Measurements from ENCODE around the gene IQCK.

The IQCK gene

DNA sequence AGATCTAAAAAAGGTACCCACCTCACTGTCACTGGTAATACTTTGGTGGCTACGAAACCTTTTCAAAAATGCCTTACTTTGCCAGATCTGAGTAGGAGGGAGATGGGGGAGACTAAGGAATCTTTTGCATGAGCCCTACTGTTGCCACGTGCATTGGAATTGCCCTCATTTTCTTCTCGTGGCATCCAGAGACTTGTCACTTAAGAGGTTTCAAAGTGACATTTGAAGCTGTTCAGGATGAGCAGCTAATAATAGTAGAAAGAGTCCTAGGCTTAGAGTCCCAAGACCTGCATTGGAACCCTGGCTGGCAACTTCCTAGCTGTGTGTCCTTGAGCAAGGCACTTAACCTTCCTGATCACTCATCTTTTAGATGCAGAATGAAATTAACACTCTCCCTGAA lies 123.1 kb downstream of the IQCK start:
- no peak for DNase-seq

DNA sequence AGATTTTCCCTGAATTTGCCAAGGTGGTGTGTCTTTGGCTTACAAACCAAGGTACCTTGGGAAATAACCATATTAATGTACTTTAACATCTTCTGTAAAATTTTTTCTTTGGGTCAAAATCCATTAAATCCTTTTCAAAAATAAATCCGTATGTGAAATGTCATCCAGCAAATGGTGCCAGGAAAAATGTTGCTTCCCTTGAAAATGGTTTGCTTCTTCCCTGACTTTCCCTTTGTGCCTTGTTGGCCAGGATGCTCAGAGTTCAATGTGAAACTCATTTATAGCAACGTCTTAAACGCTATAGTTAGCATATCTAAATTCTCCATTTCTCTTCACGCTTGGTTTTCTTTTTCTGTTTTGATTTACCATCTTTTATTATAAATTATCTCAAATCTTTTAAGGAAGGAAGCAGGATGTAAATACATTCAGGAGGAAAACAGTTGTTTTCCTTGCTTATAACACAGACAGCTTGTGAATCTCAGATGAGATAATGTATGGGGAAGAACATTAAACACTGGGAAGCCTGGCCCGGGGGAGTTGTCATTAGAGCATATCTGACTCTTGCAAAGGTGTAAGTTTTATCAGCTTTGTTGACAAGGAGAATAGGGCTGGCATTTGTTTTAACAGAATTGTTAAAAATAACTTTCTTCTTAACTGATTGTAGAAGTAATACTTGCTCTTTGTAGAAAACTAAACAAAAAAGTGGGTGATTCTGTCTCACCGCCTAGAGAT lies 124.5 kb downstream of the IQCK start:
- DNase-seq, result no peak

DNA sequence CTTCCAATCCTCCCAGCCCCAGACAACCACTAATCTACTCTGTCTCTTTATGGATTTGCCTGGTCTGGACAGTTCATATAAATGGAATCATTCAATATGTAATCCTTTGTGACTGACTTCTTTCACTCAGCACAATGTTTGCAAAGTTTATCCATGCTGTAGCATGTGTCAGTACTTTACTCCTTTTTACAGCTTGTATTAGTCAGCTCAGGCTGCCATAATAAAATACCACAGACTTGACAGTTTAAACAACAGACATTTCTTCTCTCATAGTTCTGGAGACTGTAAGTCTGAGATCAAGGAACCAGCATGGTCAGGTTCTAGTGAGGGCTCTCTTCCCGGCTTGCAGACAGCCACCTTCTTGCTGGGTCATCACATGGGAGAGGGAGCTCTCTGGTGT lies 125.3 kb downstream of the IQCK start:
- no peak for DNase-seq

DNA sequence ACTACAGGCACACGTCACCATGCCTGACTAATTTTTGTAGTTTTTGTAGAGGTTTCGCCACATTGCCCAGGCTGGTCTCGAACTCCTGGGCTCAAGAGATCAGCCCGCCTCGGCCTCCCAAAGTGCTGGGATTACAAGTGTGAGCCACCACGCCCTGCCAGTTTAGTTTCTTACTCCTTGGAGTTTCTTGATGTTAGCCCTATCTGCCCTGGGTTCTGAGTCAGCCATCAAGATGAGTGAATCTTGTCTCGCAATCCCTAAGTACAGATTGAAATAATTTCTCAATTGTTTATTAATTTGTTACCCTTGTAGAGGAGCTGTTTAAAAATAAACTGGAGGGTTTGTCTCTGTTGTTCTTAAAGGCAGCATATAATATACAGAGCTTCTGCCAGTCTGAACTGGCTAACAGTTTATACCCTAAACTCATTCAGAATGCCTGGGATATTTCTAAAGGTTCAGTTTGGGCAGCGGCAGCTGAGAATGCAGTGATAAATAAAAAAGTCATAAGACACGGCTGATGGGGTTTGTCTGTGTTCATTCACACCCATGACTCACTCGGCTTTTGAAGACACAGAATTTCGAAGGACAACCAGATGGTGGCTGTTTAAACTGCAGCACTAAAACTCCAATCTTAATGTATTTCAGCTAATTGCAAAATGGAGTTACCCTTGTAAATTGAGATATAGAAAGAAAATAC lies 127.0 kb downstream of the IQCK start:
- no peak for DNase-seq

DNA sequence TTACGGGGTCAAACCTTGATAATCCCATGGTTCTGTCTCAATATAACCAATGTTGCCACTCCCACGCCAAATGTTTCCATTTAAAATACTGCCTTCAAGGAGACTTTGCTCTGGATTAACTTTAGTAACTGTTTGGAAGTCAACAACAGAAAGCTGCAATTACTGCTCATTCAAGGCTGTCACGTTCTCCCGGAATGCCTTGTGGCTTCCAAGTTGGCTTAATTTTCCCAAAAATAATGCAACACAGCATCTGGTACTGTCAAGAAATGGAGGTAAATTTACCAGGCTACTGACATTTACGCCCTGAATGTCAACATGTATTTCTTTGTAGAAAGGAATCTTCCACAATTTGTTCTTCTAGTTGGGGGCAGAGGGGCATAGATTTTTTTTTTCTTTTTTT lies 128.4 kb downstream of the IQCK start:
- DNase-seq, result no peak

DNA sequence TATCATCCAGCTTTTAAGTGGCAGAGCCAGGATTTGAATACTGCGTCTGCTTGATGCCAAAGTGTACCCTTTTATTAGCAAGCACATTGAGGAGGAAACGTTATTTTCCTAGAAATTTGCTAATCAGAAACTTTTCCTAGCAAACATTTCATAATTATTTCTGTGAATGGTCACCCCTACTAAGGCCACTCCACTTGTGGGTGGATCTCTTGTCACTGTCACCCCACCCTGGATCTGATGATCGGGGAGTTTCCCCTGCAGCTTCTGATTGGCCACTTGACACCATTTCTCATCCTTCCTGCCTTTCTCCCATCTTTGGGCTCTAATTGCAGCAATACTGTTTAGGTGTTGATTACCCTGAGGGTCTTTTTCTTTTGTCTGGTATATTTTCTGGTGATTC lies 130.7 kb downstream of the IQCK start:
- no peak for DNase-seq

DNA sequence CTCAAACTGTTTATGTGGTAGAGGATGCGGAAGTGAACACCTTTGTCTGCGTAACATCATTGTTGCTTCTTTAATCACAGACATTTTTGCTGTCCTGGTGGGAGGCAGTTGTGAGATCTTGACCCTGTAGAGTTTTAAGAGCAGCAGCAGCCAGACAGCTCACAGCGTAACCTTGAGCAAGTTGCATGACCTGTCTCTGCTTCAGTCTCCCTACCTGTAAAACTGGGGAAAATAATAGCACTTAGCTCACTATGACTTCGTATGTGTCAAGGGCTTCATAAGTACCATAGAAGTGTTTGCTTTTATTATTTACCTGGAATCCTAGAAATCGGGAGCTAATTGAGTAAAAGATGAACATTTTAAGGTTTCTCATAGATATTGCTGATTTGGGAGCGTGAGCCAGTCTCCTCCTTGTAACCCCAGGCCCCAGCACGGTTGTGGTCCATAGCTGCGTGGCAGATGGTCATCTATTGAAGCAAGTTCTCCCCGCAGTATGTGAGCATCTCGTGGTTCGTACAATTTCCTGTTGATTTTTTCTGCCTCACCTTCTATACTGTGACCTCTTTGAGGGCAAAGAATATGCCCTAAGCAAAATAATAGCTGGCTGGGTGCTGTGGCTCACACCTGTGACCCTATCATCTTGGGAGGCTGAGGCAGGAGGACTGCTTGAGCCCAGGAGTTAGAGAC lies 132.2 kb downstream of the IQCK start:
- no peak for DNase-seq

DNA sequence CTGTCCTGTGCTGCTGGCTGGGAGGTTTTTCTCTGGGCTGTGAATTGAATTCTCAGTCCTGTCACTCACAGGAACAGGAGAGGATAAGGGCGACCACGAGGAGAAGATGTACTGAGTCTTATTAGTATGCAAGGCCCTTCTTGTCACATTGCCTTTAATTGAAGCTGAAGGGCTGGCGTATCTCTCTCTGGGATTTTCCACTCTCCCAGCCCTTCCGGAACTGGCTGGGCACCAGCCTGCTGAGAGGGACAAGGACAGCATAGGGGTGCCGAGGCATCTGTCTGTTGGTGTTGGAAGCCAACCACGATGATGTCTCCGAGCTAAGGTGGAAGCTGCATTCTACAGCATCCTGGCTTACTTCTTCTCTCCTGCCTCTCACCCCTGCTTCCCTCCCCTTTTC lies 133.4 kb downstream of the IQCK start:
- no peak for DNase-seq

DNA sequence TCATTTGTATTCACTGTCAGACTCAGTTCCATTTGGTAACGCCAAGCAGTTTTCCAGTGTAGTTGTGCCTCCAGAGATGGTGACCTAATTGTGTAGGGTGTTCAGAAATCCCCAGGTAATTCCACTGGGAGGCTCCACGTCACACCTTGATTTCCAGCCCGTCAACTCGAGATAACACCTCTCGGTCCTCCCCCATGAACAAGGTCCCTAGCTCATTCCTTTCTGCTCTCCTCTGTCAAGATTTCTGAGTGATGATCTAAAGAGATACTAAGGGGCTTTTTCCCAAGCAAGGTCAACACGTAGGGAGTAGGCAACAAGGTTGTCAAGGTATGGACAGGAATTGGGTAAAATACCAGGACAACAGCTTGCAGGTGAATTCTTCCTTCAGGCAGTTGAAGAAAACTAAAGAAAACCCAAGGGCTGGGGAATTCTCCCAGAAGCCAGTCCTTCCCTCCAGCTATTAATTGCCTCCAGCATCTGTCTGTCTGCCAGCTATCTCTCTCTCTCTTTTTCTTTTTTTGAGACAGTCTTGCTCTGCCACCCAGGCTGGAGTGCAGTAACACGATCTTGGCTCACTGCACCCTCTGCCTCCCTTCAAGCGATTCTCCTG lies 135.2 kb downstream of the IQCK start:
- no peak for DNase-seq

DNA sequence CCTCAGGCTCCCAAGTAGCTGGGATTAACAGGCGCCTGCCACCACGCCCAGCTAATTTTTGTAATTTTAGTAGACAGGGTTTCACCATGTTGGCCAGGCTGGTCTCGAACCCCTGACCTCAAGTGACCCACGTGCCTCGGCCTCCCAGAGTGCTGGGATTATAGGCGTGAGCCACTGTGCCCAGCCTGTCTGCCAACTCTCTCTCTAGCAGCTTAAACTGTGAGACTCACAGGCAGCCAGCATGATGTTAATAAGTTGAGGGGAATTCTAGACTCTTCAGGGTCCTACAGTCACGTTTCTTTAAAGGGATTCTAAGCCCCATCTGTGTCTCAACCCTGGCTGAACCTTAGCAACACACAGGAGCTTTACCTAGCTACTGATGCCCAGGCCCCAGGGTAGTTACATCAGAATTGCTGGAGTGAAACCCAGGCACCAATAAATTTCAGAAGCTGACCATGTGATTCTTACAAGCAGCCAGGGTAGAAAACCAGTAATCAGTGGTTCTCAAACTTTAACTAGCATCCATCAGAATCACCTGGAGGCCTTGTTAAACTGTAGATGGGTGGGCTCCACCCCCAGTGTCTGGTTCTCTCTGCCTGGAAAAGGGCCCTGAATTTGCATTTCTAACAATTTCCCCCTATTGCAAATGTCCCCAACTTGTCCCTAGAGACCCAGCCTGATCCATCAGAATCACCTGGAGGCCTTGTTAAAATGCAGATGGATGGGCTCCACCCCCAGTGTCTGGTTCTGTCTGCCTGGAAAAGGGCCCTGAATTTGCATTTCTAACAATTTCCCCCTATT lies 135.9 kb downstream of the IQCK start:
- no peak for DNase-seq

DNA sequence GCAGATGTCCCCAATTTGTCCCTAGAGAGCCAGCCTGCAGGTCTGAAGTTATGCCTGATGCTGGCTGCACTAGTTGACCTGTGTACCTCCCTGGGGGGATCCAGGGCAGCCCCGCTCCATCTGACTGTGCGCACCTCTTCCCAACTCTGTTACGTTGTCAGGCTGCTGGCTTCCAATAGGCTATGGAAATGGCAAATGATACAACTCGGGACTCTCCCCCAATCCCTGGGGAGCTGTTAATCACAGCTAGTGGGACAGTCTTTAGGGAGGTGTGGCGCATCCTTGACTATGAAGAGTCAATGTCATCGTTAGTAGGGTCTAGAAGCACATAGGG lies 136.4 kb downstream of the IQCK start:
- DNase-seq, result no peak

DNA sequence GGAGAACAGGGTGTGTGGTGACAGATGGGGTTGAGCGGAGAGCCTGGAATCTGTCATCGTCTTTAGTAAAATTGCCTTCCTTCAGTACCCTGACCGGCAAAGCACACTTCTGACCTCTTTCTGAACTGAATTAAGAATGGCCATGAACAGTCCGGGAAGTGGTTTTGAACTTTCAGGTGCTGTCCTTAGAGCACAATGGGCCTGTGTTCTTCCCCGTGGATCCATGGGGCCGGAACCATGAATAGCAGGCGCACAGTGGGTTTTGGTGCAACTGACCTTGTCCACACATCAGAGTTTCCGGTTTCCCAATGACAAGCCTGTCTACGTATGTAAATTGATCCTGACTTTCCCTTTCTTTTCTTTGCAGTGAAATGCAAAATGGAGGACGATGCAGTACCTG lies 138.0 kb downstream of the IQCK start:
- DNase-seq, result no peak

DNA sequence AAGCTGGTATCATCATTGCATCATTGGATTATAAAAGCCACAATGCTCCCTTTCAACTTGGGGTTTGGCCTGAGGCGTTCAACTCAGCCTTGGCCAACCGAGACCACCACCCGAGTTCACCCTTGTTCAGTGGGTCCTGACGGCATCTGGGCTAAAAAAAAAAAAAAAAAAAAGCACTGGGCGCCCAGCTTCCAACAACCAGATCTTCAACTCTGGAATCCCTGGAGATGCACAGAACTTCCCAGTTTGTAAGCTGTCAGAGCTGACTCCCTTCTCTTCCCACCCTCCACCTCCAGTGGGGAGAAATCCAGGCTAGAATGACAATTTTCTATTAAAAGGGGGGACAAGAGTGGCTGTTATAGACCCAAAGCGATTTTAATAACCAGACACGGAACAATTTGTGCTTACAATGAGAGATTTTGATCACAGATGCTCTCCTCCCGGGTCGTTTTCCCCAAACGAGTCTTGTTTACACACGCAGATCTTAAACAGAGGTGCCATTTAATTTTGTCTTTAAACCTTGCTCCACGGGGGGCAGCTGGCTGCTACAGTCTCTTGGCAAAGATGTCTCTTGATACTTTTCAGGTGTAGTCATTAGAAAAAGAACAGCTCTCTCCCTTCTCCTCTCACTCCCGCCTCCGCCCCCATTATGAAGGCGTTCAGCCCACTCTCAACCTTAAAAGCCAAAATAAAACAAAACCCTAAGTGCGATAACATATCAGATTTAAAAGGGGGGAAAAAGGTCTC lies 139.7 kb downstream of the IQCK start:
- no peak for DNase-seq

DNA sequence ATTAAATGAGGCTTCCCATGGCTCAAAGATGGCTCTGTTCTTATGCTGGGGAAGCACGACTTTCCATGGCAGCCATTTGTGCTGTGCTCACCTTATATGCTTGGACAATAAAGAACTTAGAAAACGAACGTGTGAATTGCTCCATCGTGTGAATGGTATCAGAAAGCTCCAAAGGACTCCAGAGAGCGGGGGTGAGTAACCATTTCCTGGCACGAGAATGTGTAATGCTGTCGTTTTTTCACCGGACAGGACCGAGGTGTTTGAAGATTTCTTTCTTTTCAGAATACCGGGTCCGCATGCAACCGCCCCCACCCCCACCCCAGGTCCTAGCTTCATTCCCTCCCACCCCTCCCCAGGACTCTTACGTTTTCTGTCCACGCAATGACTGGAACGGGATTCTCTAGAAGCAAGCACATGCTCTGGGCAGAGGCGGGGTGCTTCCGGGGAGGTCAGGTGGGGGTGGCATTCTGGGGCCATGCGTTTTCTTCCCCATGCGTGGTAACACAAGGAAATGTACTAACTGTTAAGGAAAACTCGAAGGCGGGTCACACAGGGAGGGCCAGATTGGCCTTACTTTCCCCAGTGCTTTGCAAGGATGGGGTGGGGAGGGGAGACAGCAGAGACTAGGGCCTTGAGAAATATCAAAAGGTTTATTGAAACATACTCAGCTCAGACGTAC lies 140.4 kb downstream of the IQCK start:
- DNase-seq, result no peak

DNA sequence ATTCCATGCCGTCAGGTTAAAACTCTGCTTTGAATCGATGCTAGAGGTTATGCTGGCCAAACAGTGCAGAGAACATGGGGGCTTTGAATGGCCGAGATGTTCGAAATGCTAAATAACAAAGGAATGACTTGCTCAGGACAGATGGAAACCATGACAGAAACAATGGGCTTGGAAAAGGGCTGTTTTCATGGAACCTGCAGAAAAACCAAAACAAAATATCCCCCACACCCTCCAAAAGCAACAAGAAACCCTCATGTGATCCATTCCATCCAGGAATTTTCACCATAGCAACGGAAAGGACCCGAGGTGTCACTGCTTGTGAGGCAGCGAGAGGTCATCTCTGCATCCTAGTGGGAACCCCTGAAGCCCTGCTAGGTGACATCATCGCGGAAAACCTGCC lies 141.1 kb downstream of the IQCK start:
- no peak for DNase-seq

DNA sequence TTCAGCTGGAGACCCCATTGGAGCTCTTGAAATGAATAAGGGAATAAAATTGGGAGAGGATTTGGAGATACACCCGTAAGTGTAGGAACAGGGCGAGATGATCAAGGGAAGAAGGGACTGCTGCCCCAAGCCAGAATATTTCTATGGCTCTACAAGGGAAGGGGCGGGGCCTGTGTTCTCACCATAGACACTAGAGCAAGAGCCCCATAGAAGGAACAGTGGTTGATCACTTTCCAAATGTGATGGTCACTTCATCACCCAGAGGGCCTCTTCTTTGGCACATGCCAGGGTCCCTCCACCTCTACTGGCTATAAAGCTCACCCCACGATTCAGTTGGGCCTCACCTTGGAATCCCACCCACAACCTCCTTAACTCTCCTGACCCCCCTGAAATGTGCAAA lies 141.5 kb downstream of the IQCK start:
- DNase-seq, result no peak

DNA sequence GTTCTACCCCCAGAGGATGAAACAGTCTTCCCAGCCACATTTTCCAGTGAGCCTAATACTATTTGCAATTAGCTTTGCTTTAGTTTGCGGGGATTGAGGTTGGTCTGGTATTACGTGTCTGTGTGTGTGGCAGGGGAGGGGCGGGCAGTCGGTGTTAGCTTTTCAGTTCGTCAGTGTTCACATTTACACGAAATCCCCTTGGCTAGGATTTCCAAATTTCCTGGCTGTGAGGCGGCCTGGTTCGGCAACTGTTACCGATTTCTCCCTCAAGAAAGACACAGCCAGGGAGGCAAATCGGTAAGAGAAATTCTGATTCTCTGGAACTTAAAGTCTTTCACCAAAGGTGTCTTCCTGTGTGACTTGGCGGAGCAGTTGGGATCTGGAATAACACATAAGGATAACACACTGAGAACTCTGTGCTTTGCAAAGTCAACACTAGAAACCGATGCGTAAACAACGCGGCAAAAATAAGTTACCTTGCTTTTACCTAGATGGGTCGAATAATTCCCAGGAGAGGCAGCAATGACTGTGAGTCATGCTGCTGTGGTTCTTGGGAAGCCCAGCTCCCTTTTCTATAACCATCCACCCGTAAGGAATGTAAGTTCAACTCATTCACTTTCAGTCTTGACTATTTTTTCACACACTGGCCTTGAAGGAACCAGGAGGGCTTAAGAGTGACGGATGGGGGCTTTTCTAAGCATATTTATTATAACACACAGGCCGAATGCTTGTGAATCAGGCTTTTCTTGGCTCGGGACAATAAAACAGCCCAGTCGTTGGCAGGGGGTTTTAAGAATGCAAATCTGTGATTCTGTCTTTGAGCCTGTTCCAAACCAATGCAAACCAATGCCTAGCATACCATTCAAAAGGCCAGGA lies 142.3 kb downstream of the IQCK start:
- DNase-seq, result no peak

DNA sequence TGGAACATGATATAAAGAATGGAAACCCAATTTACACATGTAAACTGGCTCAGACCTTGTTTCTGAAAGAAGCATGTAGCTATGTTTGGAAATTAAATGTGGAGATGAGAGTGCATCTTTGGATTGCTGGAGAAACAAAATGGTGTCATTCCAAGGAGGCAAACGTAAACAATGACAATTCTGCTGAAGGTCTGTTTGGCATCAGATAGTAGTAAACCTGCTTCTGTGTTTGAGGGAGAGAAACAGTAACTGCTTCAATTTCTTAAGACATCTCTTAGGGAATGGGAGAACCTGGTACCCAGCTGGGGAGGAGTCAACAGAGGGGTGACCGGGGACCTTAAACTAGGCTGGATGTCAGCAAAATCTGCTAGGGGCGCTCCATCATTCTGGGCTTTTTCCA lies 143.1 kb downstream of the IQCK start:
- no peak for DNase-seq

DNA sequence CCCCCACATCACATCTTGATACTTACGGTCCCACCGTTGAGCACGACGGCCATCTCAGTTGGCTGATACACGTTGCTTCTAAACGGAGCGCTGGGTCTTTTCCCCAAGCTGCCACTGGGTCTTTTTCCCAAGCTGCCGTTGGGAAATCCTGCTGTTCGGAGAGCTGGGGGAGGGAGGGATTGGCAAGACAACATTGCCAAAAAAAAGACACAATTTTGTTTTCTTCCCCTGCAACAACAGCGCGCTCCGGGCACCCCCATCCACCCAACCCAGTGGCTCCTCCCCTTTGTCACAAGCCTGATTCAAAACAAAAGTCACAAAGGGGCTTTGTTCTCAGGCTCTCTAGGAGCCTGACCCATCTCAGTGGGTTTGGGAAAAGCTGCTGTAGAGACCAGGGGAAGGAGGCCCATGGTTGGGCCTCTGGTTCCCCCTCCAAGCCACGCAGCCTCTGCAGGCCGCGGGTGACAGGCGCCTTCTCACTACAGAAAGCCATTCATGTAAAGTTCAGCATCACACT lies 143.8 kb downstream of the IQCK start:
- no peak for DNase-seq

DNA sequence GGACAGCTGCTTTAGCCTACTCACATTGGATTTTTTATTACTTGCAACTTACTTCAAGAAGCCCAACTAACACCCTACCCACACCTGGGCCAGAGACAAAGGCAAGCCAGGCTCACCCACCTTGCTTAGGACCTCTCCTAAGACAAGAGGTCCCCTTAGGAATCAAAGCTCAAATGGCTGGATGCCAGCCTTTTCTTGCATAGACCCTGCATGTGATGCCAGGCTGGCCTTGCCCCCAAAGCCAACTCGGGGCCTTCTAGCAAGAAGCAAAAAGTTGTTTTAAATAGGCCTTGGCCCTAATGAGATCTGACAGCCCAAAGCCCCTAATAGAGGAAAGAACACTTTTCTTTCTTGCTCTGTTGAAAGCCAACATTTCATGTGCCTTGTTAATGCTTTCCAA lies 145.9 kb downstream of the IQCK start:
- no peak for DNase-seq

DNA sequence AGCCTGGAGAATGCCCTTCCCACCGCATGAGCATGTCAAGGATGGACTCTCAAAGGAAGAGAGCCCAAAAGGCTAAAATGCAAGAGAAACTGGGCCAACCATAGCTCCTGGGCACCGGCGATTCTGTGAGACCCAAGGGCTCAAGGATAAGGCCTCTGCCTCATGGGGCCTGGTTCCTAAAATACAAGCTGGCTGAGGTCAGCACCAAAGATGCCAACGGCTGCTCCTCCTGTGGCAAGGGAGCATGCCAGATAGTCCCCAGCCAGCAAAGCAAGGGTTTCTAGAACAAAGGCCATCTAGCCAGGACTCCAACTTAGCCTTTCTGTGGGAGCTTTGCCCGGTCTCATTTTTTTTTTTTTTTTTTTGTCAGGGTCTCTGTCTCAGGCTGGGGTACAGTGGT lies 146.5 kb downstream of the IQCK start:
- DNase-seq, result no peak
